Hepatocyte (in vitro differentiated cells): ENCODE results near the gene PACRG.

ENCODE experiments used
- CTCF ChIP-seq: fragments of 200-600 bp; sonication (generic); IDR thresholded peaks from 2 replicates; pipeline ENCODE4 v1.5.1; 2016; ENCODE audit warnings: antibody characterized with exemption, mild to moderate bottlenecking; ENCODE audit not compliant: poor library complexity
- EZH2 ChIP-seq: fragments of 200-600 bp; sonication (generic); IDR thresholded peaks from 2 replicates; pipeline ENCODE4 v1.6.1; 2016; ENCODE audit warnings: antibody characterized with exemption, mild to moderate bottlenecking, borderline replicate concordance
- EZH2phosphoT487 ChIP-seq: fragments of 200-600 bp; sonication (generic); IDR thresholded peaks from one replicate; pipeline ENCODE4 v1.6.1; 2018; ENCODE audit warnings: antibody characterized with exemption, mild to moderate bottlenecking, low read depth, moderate library complexity; ENCODE audit not compliant: unreplicated experiment, severe bottlenecking

DNA sequence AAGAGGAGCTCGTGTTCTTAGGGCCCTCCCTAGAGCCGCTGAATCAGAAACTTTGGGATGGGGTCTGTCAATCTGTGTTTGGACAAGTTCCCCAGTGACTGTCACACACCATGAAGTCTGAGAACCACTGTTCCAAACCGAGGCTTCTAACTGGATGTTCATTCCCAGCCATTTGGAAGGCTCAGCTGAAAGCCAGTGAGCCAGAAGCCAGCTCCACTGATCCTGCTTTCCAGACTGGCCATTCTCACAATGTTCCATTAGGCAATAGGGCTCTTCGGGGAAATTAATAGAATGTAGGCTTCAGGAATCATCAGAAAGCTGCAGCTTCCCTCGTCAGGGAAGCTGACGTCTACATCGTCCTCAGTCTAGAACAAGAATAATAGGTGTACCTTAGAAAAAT lies 595.9 kb downstream of the PACRG start:
- TF ChIP-seq EZH2 (no peak), CTCF (no peak), EZH2phosphoT487 (no peak)
